AML-193 (cell line): ENCODE data around the gene CALML4.
"Not testable (repeated sequence)": the region's sequence is repeated elsewhere in the genome, so short reads cannot be mapped to it uniquely, and the experiment has no call there.

Source experiments
- DNase-seq, 2 experiments: peaks; one replicate each; lab custom pipeline; 2025; lab: John Stamatoyannopoulos, UW

Gene CALML4

GRCh38 chr15:68204776-68205557, at the start of gene CALML4:
TSS of gene CALML4 (minus strand) at chr15:68205332. CDS start at chr15:68205247, 85 bp downstream.
- DNase-seq = no peak

- peak; percentile 78 to 79 for DNase-seq
Observed at GRCh38 chr15:68252925-68253534, 47.9 kb upstream of the CALML4 start.

DNA sequence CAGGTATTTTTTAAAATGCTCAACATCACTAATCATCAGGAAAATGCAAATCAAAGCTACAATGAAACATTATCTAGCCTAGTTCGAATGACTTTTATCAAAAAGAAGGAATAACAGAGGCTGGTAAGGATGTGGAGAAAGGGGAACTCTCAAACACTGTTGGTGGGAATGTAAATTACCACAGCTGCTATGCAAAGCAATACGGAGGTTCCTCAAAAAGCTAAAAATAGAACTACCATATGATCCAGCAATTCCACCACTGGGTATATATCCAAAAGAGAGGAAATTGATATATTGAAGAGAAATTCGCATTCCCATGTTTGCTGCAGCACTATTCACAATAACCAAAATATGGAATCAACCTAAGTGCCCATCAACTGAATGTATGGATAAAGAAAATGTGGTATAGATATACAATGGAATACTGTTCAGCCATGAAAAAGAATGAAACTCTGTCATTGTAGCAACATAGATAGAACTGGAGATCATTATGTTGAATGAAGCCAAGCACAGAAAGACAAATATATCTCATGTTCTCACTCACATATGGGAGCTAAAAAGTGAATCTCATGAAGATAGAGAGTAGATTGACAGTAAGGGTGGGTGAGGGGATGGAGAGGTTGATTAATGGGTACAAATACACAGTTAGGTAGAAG, 44.1 kb upstream of the CALML4 start:
- DNase-seq = peak; percentile 5 to 15

DNA sequence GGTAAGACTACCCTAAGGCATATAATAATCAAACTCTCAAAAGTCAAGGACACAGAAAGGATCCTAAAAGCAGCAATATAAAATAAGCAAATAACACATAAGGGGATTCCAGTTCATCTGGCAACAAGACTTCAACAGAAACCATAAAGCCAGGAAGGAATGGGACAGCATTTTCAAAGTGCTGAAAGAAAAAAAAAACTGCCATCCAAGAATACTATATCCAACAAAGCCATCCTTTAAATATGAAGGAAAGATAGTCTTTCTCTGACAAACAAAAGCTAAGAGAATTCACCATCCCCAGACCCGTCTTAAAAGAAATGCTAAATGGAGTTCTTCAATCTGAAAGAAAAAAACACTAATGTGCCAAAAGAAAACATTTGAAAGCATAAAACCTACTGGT, 39.1 kb upstream of the CALML4 start:
- DNase-seq = no peak

GRCh38 chr15:68241088-68241935, 36.2 kb upstream of the CALML4 start:
- DNase-seq = no peak

- DNase-seq = no peak
Observed at GRCh38 chr15:68239025-68239424, 33.9 kb upstream of the CALML4 start.

- DNase-seq = no peak
Observed at GRCh38 chr15:68235022-68235421, 29.9 kb upstream of the CALML4 start.

DNA sequence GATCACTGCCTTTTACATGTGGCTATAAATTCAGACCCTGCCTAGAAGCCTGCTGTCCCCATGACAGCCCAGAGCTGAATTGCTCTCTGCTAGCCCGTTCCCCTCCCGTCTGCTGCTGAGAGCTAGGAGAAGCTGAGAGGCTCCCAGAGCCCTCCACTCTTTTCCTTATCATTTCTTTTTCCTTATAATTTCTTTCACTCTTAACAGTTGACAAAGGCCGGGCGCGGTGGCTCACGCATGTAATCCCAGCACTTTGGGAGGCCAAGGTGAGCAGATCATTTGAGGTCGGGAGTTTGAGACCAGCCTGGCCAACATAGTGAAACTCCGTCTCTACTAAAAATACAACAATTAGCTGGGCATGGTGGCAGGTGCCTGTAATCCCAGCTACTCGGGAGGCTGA, 29.4 kb upstream of the CALML4 start:
- DNase-seq = not testable (repeated sequence)

DNA sequence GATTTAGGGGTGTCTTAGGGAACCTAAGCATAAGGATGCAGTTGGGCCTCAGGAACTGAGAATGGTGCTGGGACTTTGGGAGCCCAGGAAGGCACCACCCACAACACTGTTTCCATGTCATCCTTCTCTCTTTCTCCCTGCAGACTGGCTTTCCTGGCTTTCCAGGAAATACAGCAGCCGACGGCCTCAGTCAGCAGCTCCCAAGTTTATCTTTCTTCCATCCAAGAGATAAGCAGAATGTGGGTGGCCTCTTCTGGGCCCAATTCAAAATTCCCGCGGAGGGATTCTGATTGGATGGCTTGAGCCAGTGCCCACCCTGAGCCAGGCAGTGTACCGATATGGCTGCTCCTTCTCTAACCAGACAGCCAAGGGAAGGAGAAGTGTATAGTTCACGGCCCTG, 28.9 kb upstream of the CALML4 start:
- no peak for DNase-seq

DNA sequence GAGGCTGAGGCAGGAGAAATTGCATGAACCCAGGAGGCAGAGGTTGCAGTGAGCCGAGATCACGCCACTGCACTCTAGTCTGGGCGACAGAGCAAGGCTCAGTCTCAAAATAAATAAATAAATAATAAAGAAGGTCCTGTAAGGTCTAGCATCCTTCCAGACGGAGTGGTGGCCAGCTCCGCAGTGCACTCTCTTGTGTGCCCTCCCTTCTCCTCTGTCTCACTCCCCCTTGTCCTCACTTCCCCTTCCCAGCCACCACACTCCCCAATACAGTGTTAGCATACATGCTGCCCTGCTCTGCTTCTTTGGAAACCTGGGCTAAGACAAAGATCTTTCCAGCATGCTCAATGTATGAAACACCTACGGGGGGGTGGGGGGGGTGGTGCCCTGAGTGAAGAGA, 27.8 kb upstream of the CALML4 start:
- peak; percentile 16 to 47 for DNase-seq

- no peak for DNase-seq
Observed at GRCh38 chr15:68232449-68232848, 27.3 kb upstream of the CALML4 start.

DNA sequence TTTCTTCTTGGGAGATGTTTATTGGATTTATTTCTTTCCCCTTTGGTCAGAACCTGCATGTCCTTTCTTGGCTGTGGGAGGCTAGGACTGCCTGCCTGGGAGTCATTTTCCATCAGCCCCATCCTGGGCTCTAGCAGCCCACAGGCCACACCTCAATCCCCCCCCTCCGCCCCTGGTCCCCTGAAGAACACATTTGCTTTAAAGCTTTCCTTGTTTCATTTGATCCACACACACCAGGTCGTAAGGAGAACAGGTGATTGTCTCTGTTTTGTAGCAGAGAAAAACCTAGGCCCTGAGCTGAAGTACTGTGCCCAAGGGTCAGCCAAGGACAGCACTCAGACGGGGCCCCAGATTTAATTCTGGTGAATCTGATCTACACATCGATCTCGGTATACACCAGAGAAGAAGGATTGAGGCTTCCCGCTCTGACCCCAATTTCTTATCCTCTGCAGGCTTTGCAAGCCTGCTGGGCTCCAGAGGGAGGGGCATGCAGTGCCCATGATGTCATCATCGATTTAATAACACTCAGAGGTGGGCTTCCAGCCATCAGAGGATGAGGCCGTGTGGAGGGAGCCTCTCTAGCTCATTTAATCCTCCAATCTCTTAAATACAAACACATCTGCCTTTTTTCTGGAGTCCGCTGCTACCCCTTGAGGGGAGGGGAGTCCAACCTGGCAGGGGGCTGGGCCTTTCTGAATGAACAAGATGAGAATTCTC, 26.1 kb upstream of the CALML4 start:
- DNase-seq = no peak

DNA sequence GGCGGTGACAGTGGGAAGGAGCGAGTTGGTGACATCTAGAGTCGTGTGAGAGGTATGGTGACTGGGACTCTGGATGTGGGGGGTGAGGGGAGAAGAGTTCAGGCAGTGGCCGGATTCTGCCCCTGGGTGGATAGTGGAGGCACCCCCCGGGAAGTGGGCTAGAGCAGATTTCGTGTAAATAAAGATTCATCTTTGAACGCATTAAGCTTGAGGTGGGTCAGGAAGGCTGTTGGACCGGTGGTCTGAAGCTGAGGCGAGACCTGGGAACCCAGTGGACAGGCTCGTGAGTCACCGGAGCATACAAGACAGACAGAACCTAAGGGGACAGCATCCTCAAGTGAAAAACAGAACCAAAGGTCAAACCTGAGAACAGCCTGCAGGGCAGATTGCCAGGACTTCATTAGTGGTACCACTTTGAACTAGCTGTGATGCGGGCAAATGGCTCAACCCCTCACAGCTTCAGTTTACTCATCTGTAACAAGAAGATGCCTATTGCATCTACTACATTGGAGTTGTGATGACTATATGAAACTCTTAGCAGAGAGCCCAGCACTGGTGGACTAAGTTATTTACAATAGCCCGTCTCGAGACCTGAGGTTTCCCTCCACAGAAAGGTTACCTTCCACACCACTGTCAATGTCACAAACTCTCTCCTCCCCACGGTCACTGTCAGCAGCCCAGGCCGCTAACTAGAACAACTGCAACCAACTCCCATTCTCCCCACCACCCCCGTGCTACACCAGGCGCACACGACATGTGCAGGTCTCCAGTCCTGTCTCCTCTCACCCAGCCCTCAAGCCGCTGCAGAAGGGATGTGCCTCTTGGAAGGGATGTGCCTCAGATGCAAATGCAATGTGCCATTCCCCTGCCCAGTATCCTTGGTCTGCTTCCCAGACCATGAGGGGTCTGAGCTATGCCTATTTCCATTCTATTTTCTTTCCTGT, 25.3 kb upstream of the CALML4 start:
- DNase-seq = no peak

DNA sequence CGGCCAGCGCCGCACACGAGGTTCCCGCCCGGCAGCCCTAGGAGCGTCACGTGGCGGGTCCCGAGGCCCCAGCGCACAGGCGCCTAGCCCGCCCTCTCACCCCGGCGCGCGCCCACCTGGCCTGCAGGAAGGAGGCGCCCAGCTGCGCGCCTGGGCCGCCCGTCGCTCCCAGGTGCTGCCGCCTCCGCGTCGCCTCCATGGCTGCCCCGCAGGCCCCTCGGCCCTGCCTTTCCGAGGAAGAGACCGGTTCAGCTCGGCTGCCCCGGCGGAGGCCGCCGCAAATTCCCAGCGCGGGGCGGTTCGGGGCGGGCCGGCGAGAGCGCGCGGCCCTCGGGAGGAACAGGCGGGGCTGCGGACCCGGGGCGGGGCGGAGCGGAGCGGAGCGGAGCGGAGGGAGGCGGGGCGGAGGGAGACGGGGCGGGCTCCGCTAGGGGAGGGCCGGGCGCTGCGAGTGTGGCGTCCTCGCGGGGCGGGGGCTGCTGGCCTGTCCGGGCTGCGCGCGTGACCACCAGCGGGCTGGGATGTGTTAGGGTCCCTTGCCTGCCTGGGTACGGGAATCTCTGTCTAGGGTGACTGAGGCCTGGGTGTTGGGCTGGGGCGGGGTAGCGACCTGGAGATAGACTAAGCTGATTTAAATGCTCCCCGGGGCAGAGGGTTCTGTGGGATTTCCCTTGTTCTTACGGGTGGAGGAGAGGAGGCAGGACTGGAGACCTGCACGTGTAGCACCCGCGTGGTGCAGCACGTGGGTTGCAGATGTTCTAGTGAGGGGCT, 24.4 kb upstream of the CALML4 start, which contains the start of gene CLN6:
Gene CLN6, minus strand, starts transcription at position 343 of the 771 bp plus-strand sequence. Its CDS starts 144 bp downstream, at position 199.
- peak; percentile 65 for DNase-seq

GRCh38 chr15:68228971-68229385, 23.8 kb upstream of the CALML4 start:
- DNase-seq = no peak

- peak; percentile 42 to 43 for DNase-seq
Observed at GRCh38 chr15:68228143-68228970, 23.2 kb upstream of the CALML4 start.

GRCh38 chr15:68227643-68228142, 22.6 kb upstream of the CALML4 start:
- no peak for DNase-seq

DNA sequence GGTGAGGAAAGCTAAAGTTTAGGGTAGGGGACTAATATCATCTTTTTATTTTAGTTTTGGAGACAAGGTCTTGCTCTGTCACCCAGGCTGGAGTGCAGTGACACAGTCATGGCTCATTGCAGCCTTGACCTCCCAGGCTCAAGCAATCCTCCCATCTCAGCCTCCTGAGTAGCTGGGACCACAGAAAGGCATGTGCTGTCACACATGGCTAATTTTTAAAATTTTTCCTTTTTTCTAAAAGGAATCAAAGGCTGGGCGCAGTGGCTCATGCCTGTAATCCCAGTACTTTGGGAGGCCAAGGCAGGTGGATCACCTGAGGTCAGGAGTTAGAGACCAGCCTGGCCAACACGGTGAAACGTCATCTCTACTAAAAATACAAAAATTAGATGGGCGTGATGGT, 20.3 kb upstream of the CALML4 start:
- DNase-seq = not testable (repeated sequence)
